Middle frontal gyrus (tissue), 1 donor: ENCODE data around the gene KRT78.
"Not testable (repeated sequence)": the region's sequence is repeated elsewhere in the genome, so short reads cannot be mapped to it uniquely, and the experiment has no call there.

Source experiments
- DNase-seq: peaks from one replicate; pipeline ENCODE4 v3.0.0-alpha.2; 2015; ENCODE audit warnings: low spot score; ENCODE audit errors: extremely low spot score

Gene KRT78

DNA sequence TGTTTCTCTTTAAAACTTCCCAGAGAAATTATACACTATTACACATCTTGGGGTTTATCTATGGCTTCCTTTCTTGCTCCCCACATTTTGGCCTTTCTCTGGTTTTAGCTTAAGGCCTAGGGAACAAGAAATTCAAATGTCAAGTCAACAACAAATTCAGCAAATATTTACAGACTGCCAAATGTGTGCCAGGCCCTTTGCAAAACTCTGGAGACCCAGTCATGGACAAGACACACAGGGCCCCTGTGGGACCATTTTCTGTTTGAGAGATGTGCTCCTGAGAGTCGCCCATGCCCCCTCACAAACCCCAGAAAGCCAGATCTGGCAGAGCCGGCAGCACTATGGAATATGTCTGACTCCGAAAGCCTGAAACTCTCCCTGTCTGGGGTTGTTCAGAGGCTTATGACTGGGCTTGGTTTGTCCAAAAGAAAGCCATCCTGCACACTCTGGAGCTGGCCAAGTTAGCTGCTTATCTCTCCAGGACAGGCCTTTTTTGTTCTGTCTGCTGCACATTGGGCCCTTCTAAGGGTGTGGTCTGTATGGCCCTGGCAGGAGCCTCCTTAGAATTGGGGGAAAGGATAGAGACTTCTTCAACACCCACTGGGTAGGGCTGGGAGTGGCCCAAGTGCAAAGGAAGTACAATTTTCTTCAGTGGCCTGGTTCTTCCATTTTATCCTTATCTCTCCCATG is 51.8 kb downstream of the KRT78 start:
- no peak for DNase-seq

DNA sequence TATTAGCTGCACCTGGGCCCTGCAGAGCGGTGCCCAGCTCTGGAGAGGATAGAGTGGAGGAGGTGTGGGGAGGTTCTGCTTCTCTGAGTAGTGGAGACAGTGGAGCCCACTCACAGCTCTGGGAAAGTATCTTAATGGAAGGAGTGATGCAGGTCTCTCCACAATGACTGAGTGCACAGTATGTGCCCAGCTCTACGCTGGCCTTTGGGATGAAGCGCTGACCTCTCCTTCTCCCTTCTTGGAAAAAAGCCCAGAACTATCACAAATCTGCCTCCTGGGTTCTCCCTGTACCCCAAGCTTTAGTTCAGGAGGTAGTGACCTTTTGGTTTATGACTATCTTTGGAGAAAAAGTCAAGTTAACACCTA is 52.4 kb downstream of the KRT78 start:
- no peak for DNase-seq

DNA sequence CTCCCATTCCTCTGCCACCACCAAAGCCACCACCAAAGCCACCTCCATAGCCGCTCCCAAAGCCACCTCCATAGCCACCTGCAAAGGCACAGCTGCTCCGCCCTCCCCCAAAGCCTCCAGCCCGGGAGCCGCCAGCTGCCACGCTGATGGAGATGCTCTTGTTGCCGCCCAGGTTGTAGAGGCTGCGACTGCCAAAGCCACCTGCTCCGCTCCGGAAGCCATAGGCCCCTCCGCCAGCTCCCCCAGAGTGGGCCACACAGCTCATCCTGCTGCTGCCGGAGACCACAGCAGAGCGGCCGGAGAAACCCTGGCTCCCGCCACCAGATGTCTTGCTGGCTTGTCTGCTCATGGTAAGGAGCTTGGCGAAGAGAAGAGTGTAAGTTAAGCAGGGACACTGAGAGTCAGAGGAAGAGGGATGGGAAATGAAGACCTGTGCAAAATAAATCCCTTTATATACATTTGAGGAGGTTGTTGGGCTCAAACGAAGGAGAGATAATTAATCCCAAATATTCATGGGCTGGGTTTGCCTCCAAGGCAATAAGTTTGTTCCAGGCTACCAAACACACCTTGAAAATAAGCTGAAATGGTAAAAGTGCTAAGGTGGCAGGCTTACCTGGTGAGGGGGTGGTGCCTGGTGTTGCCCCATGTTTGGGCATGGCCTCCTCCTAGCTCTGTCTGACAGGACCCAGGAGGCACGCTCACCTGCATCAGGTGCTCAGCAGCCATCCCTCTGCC is 52.9 kb downstream of the KRT78 start, which contains the start of gene KRT3:
KRT3 (minus strand) TSS at position 424 of the 735 bp plus-strand sequence; CDS start at position 349, 75 bp downstream.
- DNase-seq = no peak

DNA sequence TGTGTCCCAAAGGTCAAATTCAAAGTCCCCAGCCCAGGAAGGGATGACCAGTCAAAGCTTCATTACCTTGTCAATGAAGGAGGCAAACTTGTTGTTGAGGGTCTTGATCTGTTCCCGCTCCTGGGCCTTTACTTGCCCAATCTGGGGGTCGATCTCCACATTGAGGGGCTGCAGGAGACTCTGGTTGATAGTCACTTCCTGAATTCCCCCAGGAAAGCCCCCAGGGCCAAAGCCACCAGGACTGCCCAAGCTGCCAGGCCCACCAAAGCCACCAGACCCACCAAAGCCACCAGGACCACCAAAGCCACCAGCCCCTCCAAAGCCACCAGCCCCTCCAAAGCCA is 53.5 kb downstream of the KRT78 start:
- DNase-seq = not testable (repeated sequence)

DNA sequence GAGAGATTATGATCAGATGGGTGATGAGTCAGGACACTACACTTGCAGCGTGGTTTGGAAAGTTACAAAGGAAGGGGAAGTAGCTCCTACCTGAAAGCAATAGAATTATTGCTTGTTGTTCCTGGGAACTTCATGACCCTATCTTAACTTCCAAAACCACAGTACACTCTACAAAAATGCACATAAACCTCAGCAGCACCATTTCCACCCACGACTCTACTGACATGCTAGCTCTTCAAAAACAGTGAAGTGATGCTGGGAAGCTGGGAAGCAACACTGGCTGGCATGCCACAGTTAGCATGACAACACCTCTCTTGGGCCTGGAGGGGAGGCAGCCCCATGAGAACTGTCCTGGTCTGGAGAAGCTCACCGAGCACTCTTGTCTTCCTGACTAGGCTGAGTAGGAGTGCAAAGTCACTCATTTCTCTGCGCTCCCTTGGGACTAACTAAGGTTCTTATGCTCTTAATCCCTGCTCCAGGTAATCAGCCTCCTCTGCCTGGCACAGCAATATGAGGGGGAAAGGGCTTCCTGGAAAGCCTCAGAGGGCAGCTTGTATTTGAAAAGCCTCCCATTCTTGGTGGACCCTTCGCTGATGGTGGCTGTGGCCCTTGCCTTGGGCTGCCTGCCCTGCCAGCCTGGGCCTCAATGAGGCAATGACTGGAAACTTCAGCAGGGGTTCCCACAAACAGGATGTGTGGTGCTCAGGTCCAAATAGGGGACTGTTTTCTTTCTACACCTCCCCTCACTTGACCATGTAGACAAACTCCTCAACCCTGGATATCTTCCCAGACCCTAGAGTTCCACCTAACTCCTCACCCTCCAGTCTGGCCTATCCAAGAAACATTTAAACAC is 54.1 kb downstream of the KRT78 start:
- no peak for DNase-seq

DNA sequence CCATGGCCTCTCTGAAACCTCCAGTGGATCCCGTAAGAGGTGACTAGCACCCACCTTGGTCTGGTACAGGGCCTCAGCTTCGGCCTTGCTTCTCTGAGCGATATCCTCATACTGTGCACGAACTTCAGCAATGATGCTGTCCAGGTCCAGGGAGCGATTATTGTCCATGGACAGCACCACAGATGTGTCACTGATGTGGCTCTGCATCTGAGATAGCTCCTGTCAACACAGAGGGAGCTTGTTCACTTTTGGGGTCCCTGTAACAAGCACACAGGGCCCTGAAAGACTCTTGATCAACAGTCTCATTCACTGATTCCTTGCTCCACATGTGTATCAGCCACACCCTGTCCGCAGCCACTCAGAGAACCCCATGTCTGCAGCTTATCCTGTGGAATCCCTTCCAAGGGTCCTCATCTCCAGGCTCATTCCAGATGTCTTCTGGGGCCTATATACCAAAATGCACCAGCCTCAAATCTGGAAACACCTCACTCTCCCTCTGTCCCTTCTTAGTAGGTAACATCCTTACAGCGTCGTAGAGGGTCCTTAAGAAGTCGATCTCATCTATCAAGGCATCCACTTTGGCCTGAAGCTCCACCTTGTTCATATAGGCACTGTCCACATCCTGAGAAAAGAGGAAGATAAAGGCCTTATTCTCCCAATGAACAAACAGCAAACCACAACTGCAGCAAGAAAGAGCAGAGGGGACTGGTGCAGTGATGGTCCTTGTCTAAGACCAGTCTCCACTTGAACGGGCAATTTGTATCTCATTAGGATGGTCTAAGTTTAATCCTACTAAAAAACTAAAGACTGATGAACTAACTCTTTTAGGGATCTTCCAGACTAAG is 56.4 kb downstream of the KRT78 start:
- DNase-seq = no peak

DNA sequence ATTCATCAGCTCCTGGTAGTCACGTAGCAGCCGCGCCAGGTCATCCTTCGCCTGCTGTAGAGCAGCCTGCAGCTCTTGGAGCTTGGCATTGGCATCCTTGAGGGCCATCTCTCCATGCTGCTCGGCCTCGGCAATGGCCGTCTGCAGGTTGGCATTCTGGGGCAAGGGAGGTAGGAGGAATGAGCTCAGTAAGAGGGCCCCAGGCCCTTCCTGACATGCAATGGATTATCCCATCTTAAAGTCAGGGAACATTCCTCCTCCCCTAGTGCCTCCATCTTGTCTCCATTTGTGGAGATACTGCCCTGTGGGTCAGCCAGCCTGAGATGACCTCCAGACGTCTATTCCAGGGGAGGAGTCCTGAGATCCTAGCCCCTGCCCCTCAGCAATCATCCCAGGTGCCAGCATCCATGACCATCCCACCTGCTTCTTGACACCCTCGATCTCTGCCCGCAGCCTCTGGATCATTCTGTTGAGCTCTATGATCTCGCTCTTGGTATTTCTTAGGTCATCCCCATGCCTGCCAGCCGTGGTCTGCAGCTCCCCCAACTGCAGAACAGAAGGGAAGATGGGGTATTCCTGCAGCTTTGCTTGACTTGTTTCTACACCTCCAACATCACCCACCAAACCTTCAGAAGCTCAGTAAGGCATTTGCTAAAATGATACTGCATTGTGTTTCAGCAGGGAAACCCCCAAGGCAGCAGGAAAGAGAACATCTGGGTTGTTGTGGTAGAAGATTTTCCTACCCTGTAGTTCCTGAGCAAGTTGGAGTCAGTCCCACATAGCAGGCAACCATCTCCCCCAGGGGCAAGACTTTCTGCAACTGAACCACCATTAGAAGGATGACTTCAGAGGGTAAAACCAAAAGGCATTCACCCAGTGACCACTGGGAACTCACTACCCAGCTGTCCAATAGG is 57.3 kb downstream of the KRT78 start:
- no peak for DNase-seq

DNA sequence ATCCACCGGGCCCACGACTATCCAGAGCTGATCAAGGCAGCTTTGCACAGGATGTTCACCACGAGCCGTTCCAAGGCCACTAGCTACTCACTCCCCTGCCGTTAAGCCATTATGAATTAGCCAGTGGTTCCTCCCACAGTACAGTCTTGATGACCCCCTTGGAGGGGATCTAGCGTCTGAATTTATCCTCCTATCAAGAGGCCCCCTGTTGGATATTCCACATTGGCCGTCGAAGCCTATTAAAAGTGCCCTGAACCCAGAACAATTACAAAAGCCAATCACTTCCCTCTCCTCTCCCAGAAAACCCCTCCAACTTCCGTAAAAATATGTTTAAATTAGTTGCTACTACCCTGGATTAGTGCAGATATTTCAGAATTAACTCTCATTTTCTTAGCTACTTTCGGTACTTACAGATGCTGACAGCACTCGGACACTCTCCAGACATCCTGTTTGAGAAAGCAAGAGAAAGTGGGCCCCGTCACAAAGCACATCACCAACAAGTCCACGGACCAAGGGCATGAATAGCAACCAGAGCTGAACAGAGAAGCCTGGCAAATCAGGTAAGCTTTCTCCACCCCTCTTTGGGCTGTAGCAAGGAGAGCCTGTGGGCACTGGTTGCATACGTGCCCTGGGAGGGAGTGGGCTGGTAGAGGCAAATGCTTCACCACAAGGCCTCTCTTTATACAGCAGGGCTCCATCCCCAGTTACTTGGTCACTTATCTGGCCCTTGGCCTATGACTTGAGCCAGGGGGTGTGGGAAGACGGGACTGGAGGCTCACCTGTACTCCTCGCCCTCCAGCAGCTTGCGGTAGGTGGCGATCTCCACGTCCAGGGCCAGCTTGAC is 58.1 kb downstream of the KRT78 start:
- DNase-seq = no peak

DNA sequence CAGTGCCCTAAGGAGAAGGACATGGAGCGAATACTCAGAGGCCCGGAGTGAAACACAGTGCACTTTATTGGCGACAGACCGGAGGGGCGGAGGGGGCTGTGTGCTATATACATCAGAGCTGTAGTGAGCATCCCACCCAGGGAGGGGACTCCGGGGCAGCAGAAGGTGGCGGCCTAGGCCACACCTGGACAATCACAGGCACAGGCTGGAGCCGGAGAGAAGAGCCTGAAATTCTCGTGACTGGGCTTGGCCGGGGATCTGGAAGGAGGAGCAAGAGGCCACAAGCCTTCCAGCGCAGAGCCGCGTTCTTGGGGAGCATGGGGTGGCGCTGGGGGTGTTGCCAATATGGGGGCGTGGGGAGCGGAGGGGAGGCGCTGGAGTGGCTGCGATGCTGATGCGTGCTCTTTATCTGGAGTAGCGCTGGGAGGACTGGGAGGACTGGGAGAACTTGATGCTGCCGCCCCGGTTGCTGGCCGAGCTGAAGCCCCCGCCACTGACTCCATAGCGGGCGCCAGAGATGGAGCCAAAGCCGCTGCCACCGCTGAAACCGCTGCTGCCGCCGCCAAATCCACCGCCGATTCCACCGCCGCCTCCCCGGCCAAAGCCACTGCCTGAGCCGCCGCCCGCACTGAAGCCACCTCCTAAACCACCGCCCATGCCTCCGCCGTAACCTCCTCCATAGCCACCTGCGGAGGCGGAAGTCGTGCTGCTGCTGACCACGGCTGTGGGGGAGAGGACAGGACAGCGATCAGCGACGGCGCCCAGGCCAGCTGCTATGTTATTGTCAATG is 59.0 kb downstream of the KRT78 start:
- DNase-seq = no peak

DNA sequence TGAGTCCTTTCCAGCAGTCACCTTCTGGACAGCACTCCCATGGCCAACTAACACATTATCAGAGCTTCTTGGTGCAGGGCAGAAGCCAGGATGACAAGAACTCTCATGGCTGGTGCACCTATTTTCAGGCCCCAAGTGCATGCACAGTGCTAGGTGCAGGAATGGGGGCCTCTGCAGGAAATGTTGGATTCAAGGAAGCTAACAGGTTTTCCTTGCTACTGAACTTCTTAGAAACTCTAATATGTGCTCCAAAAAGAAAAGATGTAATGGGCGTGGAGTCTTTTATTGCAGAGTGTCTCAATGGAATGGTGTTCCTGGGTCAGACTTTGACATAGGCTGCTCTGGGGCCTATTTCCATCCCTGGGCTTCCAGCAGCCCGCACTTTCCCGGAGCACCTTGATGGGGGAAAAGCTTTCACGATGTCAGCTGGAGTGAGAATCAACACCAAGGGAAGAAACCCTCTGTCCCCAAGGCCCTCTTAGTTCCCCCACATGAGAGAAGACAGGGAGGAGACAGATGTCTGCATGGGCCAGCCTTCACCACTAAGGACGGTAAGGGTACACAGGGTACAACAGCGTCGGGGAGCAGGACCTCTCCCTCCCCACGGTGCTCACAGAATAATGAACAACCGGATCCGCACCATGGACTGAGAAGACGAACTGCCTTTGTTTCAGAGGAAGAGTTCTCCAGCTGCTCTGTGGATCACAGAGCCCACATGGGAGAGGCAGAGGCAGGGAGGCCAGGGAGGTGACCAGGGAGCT is 59.7 kb downstream of the KRT78 start:
- no peak for DNase-seq

DNA sequence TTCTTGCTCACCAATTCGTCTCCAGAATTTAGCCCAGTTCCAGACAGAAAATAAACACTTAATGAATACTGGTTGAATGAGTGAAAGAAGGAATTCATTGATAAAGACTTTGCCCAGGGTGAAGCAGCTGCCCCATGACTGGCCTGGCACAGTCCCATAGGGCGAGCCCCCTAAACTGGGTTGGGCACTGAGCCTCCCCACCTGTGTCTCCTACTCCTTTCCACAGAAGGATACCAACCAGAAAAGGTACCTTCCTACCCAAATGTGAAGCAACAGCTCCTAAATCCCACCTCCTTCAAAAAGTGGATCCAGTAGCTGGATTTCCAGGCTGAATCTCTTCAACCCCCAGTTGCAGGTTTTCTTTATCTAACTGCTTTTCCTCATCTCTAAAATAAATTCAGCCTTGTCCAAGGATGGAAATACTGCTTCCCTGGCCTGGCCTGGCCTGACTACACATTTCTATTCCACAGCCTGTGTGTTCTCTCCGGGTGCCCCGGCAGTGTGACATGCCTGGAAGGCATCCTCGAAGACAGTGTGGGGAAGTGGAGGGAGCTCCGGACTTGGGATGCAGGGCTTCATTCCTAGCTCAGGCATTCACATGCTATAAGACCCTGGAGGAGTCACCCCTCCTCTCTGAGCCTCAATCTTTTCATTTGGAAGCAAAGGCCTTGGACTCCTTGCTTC is 60.5 kb downstream of the KRT78 start:
- no peak for DNase-seq
